Measurements from ENCODE around the gene CPNE9. TPM values are rescaled to one million over a fixed set of nuclear protein-coding genes. Genes with fewer than 3 reads are reported as not detected.

The CPNE9 gene
- total RNA-seq, 4 donors from 2014 or later: 0.33 to 0.42 TPM; not detected in 2

GRCh38 chr3:9683426-9683825, 20.2 kb upstream of the CPNE9 start:
- no peak overlapping the region for H3K4me3 ChIP-seq
- 86% methylated on average over 2 of the region's 3 CpGs for WGBS
- TF ChIP-seq POLR2AphosphoS5 (IDR thresholded peaks at IDR 0.05) (no peak), EP300 (IDR thresholded peaks at IDR 0.05) (no peak), POLR2A (IDR thresholded peaks at IDR 0.05; ENCODE audit: low read depth) (no peak), CTCF (IDR thresholded peaks at IDR 0.05) (no peak)
- no peaks in the 10 kb centered on the region for H3K27me3 ChIP-seq
- peaks cover 93 to 100% (median 100%) of the 10 kb centered on the region in 4 donors for H3K36me3 ChIP-seq
- no peaks in the 10 kb centered on the region for H3K9me3 ChIP-seq
- peaks cover 0 to 3% (median 0%) of the 10 kb centered on the region in 4 donors for H3K4me1 ChIP-seq
- H3K27ac ChIP-seq (replicated peaks in 1 of 4): no peak overlapping the region
- intact Hi-C loops (cut with DNase I): no loop called here
- no peak for DNase-seq (ENCODE audit: extremely low spot score)

GRCh38 chr3:9685216-9686049, 18.2 kb upstream of the CPNE9 start:
- TF ChIP-seq POLR2AphosphoS5 (IDR thresholded peaks at IDR 0.05): no peak
- no peak for TF ChIP-seq POLR2A (IDR thresholded peaks at IDR 0.05; ENCODE audit: low read depth)
- no peak for TF ChIP-seq EP300 (IDR thresholded peaks at IDR 0.05)
- intact Hi-C loops (cut with DNase I): no loop called here
- 92% methylated on average over 18 of the region's 18 CpGs for WGBS
- DNase-seq (ENCODE audit: extremely low spot score): no peak
- Histone ChIP-seq H3K36me3 (peaks cover 94 to 100% (median 100%) of the 10 kb centered on the region in 4 donors), H3K27me3 (no peaks in the 10 kb centered on the region), H3K4me1 (no peaks in the 10 kb centered on the region), H3K27ac (replicated peaks in 1 of 4) (no peak overlapping the region), H3K4me3 (no peak overlapping the region), H3K9me3 (no peaks in the 10 kb centered on the region)

GRCh38 chr3:9686050-9686550, 17.5 kb upstream of the CPNE9 start:
- H3K27ac ChIP-seq (replicated peaks in 1 of 4): no peak overlapping the region
- no peak for TF ChIP-seq POLR2AphosphoS5 (IDR thresholded peaks at IDR 0.05)
- no peak for TF ChIP-seq POLR2A (IDR thresholded peaks at IDR 0.05; ENCODE audit: low read depth)
- TF ChIP-seq EP300 (IDR thresholded peaks at IDR 0.05): no peak
- TF ChIP-seq CTCF (IDR thresholded peaks at IDR 0.05): no peak
- H3K4me1 ChIP-seq: no peaks in the 10 kb centered on the region
- H3K4me3 ChIP-seq: no peak overlapping the region
- intact Hi-C loops (cut with DNase I): no loop called here
- WGBS: 85% methylated on average over 8 of the region's 9 CpGs
- H3K36me3 ChIP-seq: peaks cover 94 to 100% (median 100%) of the 10 kb centered on the region in 4 donors
- no peaks in the 10 kb centered on the region for H3K27me3 ChIP-seq
- no peak for DNase-seq (ENCODE audit: extremely low spot score)
- no peaks in the 10 kb centered on the region for H3K9me3 ChIP-seq

- Histone ChIP-seq H3K4me1 (no peaks in the 10 kb centered on the region), H3K4me3 (no peak overlapping the region), H3K27ac (replicated peaks in 1 of 4) (no peak overlapping the region), H3K36me3 (peaks cover 94 to 100% (median 100%) of the 10 kb centered on the region in 4 donors), H3K9me3 (no peaks in the 10 kb centered on the region), H3K27me3 (no peaks in the 10 kb centered on the region)
- 92% methylated on average over 3 of the region's 3 CpGs for WGBS
- intact Hi-C loops (cut with DNase I): no loop called here
- DNase-seq (ENCODE audit: extremely low spot score): no peak
- TF ChIP-seq EP300 (IDR thresholded peaks at IDR 0.05) (no peak), CTCF (IDR thresholded peaks at IDR 0.05) (no peak), POLR2A (IDR thresholded peaks at IDR 0.05; ENCODE audit: low read depth) (no peak), POLR2AphosphoS5 (IDR thresholded peaks at IDR 0.05) (no peak)
Observed at GRCh38 chr3:9686703-9687102, 16.9 kb upstream of the CPNE9 start.

- H3K9me3 ChIP-seq: no peaks in the 10 kb centered on the region
- WGBS: 91% methylated on average over 7 of the region's 7 CpGs
- no peak overlapping the region for H3K27ac ChIP-seq (replicated peaks in 1 of 4)
- H3K27me3 ChIP-seq: no peaks in the 10 kb centered on the region
- no peaks in the 10 kb centered on the region for H3K4me1 ChIP-seq
- intact Hi-C loops (cut with DNase I): no loop called here
- TF ChIP-seq CTCF (IDR thresholded peaks at IDR 0.05) (no peak), POLR2A (IDR thresholded peaks at IDR 0.05; ENCODE audit: low read depth) (no peak), POLR2AphosphoS5 (IDR thresholded peaks at IDR 0.05) (no peak), EP300 (IDR thresholded peaks at IDR 0.05) (no peak)
- H3K4me3 ChIP-seq: no peak overlapping the region
- peaks cover 97 to 100% (median 100%) of the 10 kb centered on the region in 4 donors for H3K36me3 ChIP-seq
- DNase-seq (ENCODE audit: extremely low spot score): no peak
Observed at GRCh38 chr3:9687514-9687913, 16.1 kb upstream of the CPNE9 start.
